Inflammatory macrophage treated with lipopolysaccharide for 1 hour (primary cell): ENCODE measurements around the gene GEMIN4.
A peak's percentile ranks its signal among the peaks of the same experiment; 100 is the strongest.

Source experiments
- DNase-seq, 2 donors: peaks; one replicate each; pipeline ENCODE4 v3.0.0-alpha.2; 2020 to 2022

GEMIN4 gene

DNA sequence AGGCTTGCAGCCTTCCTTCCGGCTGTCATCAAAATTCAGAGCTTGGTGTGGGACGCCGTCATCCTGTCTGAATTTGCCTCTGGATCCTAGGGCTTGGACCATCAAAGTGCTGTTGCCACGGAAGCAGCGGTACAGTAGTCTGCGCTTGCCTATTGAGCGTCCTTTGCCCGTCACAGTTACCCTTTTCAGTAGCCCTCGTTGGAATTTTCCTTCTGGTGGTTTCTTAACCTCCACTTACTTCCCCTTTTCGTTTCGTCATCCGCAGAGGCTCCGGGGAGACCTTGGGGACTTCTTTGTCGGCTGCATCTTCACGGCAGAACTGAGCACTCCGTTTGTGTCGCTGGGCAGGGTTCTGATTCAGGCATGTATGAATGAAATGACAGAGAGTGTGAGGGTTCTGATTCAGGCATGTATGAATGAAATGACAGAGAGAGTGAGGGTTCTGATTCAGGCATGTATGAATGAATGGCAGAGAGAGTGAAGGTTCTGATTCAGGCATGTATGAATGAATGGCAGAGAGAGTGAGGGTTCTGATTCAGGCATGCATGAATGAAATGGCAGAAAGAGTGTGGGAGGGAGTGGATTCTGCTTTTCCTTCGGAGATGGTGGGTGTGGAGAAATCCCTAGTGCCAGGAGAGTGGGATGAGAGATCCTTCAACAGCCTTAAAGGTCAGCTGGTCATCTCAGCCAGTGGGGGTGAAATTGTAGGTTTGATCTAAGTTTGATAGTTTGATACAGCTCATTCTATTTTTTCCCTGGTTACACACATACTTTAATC is 11.6 kb downstream of the GEMIN4 start:
- DNase-seq = peak; percentile 95 to 97

DNA sequence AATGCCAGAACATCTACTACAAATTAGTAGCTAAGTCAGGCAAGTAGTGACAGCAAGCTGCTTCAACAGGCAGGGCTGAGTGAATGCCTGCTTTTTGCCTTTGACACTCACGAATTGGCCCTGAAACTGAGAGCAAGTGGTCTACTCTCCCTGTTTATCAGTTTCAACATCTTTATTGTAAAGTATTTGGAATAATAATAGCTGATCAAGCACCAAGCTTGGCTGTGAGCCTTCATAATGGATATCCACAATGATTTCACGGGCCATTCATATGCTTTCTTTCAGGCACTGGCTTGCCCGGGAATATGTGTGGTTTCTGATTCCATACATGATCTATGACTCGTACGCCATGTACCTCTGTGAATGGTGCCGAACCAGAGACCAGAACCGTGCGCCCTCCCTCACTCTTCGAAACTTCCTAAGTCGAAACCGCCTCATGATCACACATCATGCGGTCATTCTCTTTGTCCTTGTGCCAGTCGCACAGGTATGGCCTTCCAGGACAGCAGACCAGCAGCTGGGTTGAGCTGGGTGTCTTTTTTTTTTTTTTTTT is 14.4 kb downstream of the GEMIN4 start:
- no peak for DNase-seq

DNA sequence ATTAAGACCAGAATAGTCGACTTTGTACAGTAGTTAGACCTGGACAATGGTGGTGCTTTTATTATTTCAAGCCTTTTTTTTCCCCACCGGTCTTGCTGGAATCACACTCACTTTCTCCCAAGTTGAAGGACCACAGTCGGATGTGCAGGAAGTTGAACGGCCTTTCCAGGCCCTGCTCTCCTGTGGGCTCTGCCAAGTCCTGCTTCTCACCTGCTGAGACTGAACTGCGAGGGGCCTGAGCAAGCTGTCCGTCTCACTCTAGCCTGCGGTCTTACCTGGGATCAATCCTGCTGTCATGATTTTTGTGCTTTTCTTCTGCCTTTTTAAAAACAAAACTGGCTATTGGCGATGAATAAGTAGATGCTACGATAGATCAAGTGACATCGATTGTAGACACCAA is 18.3 kb downstream of the GEMIN4 start:
- no peak for DNase-seq

DNA sequence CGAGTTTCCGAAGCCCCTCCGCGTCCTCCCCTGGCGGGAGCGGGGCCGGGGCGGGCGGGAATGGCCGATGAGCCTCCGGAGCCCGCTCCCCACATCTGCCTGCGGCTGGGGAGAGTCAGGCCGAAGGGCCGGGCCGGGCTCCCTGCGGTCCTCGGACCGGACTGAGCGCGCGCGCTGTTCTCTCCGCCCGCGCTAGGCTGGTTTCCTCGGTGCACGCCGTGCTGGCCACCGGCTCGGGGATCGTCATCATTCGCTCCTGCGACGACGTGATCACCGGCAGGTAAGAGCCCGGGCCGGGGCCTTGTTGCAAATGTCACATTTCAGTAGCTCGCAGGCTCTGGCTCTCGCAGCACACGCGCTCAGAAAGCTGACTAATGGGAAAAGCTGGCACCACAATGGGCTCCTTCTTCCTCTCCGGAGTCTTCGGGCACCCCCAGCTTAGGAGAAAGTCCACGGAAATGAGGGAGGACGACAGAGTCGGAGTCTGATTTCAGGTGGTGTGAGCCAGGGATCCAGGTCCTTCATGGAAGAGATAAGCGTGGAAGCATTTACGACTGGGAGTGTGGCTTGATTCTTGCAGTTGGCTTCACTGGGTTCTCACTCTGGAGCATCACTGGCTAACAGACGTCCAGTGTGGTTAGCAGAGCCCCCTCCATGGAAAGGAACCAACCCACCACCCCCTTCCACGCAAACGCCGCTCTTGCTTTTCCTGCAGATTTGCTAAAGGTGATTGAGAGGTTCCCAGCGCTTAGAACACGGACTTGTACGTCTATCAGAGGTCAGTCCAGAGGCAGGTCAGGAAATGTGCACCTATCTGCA is 19.0 kb downstream of the GEMIN4 start:
- peak in 1 of 2 donors; percentile 27 for DNase-seq

DNA sequence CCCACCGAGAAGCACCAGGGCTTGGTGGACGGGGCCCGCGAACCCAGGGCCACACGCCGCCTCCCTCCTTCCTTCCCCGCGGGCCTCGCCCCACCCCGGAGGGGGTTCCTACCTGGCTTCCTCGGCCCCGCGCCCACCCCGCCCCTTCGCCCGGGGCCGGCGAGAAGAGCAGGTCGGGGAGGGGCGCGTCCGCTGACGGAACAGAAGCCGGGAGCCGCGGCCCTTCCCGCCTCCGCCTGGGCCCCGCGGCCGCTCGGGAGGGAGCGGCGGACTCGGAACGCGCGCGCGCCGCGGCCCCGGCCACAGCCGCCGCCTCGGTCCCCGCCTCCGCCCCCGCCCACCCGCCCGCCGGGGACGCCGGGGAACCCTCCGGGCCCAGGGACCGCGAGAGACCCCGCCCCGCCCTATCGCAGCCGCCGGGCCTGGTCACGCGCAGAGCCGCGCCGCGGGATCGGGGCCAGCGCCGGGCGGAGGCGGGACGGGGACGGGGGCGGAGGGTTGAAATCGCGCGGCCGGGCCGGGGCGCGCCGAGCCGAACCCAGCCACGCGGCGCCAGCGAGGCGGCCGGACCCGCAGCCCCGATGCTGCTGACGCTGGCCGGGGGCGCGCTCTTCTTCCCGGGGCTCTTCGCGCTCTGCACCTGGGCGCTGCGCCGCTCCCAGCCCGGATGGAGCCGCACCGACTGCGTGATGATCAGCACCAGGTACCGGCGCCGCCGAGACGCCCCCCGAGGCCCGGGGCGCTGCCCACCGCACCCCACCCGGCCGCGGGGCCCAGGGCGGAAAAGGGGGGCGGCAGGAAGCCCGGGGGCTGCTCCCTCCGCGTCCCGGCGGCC is 19.8 kb downstream of the GEMIN4 start, which contains the start of gene TLCD3A:
Gene TLCD3A (plus strand): TSS at position 530 of the 835 bp plus-strand sequence. CDS start 52 bp downstream, at position 582.
- DNase-seq = peak; percentile 35 to 44

DNA sequence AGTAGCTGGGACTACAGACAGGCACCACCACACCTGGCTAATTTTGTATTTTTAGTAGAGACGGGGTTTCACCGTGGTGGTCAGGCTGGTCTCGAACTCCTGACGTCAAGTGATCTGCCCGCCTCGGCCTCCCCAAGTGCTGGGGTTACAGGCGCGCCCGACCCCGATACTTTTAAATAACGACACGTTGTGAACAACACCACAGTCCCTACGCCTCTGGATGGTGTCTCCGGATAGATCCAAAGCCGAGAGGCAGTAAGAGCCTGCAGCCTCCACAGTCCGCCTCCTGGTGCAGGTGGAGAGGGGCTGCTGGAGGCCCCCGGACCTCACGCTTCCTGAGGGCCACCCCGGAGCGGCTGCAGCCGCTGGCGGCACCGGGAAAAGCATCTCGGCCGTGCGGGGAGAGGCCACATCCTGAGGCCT is 20.4 kb downstream of the GEMIN4 start:
- no peak for DNase-seq

DNA sequence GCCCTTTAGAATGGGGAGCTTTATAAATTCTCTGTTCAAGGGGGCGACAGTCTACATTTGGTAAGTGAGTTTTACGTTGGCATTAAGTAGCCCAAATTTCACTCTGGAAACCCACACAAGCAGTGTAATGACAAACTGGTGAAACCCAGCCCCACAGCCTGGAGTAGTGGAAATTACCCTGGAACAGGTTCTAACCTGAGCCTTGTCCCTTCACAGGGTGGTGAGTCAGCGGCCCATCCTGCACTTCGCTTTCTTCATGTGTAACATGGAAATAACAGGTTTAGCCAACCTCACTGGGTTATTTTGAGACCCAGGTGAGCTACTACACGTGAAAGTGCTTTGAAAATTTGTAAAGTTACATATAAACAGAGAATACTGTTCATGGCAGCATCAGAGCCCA is 23.2 kb downstream of the GEMIN4 start:
- DNase-seq = no peak

DNA sequence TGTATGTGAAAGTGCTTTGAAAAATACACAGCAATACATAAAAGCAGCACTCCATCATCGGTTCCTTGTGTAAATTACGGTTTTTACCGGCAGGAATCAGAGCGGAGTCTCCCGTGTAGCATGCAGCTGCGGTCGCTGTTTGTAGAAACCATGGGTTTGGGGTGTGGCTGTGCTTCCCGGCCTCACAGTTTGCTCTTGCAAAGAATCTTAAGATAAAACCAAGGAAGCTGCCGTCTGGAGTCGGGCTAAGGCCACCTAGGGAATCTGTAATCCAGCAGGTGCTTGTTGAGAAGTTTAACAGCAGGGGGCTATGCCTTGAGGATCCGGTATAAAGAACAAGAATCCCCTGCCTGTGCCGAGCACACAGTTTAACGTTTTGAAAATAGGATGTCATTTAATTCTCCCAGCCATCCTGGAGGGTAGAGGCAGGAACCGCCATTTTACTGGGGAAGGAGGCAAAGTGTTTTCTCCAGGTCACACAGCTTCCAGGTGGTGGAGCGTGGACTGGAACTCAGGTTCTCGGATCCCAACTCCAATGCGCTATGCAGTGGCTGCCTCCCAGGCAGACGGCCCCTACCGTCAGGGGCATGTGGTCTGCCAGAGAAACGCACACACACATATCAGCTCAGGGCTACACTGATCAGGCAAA is 25.7 kb downstream of the GEMIN4 start:
- no peak for DNase-seq

DNA sequence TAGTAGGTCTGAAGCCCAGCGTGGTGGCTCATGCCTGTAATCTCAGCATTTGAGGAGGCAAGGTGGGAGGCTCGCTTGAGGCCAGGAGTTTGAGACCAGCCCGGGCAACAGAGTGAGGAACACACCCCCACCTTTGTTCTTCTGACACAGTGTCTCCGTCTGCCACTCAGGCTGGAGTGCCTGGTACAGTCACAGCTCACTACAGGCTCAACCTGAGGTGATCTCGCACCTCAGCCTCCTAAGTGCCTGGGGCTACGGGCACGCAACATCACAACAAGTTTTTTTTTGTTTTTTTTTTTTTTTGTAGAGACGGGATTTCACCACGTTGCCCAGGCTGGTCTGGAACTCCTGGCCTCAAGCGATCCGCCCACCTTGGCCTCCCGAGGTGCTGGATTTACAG is 26.3 kb downstream of the GEMIN4 start:
- no peak for DNase-seq

DNA sequence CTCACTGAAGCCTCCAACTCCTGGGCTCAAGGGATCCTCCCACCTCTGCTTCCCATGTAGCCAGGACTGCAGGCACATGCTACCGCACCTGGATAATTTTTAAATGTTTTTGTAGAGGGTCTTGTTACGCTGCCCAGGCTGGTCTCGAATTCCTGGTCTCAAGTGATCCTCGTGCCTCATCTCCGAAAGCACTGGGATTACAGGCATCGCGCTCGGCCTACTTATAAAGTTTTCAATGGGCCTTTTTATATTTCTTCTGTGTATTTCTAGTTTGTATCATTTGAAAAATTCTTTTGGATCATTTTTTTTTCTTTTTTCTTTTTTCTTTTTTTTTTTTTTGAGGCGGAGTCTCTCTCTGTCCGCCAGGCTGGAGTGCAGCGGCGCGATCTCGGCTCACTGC is 27.0 kb downstream of the GEMIN4 start:
- DNase-seq = no peak

DNA sequence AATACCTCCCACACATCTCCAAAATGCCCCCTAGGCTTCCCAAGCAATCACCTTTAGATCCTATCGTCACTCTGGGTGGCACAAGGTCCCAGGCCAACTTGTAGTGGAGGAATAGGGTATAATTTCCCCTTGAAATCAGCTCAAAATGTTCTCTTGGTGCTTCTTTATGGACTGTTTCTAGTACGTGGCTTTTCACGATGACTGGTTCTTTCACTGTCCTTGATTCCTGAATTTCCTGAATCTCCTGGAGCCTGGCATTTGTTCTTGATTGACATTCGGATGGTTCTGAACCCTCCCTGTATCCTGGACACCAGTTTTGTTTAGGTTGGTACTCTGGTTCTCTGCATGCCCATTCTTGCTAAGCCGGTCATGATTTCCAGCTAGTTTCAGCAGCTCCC is 30.5 kb downstream of the GEMIN4 start:
- no peak for DNase-seq

DNA sequence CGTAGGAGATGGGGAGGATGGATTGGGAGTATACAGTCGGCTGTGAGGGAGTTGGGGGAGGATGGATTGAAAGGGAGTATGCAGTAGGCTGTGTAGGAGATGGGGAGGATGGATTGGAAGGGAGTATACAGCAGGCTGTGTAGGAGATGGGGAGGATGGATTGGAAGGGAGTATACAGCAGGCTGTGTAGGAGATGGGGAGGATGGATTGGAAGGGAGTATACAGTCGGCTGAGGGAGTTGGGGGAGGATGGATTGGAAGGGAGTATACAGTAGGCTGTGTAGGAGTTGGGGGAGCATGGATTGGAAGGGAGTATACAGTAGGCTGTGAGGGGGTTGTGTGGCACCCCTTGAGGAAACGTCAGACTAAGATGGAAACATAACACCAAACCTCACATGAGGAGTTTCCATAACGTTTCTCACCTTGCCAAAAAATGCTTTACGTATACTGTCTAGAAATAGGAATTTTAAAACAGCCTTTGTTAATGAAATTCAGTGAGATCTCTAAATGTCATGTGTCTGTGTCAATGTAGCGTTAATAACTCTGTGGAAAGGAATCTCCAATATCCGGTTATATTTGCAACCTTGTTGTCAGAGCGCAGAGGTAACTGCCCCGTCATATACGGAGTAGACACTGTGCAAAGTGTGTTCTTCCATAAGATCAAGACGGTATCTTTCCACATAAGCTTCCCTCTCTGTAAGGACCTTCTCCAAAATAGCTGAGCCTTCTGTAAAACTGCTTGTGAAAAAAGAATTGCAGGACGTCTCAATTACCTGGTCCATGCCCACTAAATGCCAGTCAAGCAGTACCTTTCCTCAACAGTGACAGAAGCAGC is 31.1 kb downstream of the GEMIN4 start:
- no peak for DNase-seq

DNA sequence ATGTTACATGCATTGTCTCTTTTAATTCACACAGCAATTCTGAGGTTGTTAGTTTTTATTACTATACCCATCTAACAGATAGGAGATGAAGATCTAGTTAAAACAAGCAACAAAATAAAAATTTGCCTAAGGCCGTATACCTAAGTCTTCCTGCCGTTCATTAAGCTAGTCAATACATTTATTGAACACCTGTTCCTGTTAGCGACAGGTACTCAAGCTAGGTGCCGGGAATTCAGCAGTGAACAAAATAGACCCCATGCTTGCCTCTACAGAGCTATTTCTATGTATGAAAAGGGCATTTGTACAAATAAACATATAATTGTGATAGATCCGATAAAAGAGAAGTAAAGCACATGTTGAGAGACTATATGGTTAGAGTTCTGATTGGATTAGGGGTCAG is 34.0 kb downstream of the GEMIN4 start:
- no peak for DNase-seq

DNA sequence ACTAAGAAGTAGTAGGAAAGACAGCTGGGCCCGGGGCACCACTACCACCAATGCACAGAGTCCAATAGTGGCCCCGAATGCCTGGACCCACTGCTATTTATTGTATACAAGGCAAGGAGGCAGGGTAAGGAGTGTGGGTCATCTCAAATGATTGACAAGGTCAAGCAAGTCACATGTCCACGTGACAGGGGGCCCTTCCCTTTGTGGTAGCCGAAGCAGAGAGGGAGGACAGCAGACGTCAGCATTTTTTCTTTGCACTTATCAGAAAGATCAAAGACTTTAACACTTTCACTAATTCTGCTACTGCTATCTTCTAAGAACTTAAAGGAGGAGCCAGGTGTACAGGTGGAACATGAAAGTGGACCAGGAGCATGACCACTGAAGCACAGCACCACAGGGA is 43.9 kb downstream of the GEMIN4 start:
- no peak for DNase-seq

DNA sequence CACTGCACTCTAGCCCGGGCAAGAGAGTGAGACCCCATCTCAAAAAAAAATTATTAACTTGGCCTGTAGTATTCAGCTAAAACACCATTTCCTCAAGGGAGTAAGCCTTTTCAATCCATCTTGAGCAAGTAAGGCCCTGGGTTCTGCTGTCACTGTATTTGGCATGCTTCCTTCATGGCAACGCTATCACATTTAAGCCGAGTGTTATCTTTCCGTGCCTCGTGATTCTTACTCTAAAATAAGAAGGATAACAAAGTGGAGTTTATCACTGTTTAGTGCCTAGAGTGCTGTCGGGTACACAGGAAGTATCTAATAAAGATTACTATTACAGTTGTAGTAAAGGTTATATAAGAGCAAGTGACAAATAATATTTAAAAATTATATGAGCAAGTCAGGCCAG is 46.2 kb downstream of the GEMIN4 start:
- no peak for DNase-seq

DNA sequence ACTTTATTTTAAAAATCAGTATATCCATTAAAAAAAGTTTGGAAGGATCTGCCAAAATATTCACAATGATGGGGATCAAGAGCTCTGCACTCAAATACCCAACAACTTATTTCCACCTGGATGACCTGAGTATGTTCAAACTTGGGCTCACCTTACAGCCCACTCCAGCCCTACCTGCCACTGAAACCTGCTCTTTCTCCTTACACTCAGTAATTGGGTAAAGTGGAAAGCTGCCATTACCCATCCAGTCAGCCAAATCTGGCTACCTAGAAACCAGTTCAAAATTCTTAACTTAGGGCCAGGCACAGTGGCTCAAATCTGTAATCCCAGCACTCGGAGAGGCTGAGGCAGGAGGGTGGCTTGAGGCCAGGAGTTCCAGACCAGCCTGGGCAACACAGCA is 47.1 kb downstream of the GEMIN4 start:
- no peak for DNase-seq

DNA sequence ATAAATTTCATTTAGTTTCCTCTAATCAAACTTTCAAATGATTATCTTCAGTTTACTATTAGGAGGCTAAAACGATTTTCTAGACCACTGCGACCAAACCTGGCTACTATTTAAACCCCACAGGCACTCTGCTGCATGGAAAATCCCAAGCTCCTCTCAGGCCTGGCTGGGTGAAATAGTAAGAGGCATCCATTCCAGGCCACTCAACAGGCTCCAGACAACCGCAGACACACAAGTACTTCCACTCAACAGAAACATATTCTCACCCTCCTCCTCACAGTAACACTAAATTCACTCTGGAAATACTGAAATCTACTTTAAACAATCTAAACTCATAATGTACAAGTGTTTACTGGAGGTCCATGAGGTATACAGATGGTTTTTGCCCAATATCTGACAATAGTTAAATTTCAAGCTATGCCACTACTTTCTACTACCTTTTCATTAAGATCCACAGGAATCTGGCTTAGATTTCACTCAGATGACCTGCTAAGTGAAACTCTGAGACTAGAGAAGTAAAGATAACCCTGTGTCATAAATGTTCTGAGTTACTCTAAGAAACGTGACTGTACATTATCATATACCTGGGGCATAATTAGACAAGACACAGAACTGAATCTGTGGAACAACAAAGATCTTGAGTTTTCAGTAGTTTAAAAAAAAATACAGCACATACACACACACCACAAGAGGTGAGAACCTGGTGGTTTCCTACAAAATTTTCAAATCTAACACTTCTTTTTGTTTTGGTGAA is 47.8 kb downstream of the GEMIN4 start:
- DNase-seq = no peak

DNA sequence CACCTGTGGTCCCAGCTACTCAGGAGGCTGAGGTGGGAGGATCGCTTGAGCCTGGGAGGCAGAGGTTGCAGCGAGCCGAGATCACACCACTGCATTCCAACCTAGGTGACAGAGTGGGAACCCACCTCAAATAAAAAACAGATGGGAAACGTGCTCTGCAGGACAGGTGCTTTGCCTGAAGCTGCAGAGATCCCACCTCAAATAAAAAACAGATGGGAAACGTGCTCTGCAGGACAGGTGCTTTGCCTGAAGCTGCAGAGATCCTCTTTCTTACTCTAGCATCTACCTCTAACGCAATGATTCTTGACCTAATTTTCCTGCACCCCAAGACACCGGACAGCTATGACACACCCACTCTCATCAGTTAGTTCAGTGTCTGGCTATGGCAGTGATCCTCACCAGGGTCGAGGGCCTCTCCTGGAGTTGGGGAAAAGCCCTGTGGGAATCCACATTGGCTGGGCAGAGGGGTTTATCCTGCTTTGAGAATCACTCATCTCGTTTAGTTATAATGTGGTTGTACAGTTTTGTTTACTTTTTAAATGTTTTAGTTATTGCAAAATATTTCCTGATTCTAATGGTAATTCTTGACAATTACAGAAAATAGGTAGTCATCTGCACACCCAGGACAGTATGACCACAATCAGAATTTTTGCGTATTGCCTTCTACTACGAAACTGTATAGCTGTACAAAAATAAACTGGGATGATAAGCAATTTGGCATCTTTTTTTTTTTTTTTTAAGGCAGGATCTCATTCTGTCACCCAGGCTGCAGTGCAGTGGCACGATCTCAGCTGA is 48.8 kb downstream of the GEMIN4 start:
- no peak for DNase-seq

DNA sequence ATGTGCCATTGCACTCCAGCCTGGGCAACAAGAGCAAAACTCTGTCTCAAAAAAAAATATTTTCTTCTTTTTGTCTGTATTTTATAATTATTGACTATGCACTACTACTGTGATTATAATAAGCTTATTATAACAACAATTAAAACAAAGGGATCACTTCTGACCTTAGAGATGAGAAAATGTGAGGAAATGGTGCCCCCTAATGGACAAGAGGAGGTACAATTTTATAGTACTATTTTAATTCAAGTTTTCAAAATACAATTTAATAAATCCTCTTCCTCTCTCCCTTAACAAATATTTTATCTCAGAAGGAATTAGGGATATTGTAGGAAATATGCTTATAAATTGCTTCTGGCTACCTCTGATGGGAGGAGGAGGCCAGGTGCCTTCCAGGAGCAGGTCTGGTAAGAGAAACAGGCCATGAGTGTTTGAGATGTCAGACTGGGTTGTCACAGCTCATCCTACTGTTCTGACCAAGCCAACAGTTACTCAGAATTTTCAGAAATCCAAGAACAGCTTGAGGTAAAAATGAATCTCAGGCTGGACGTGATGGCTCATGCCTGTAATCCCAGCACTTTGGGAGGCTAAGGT is 51.5 kb downstream of the GEMIN4 start:
- DNase-seq = peak; percentile 7 to 48
